Endothelial cell of umbilical vein (primary cell): ENCODE data around the gene VEPH1. TPM values are rescaled to one million over a fixed set of nuclear protein-coding genes. Genes with fewer than 3 reads are reported as not detected.

Experiments used
- BruUV-seq: library from RNA; stranded (reverse); fragments of 400-500 nt; replicated peaks from 2 replicates; lab custom pipeline; 2021; lab: Mats Ljungman, UMichigan
- CTCF ChIA-PET: fragments of 300-600, 350-600 bp; sonication (Branson Sonifier 250); formaldehyde crosslinking; loops from one replicate; lab custom pipeline; 2021; ENCODE audit warnings: antibody characterized with exemption, inconsistent platforms; lab: Charles Lee
- POLR2A ChIA-PET: fragments of 300-600, 350-600 bp; sonication (Branson Sonifier 250); formaldehyde crosslinking; loops from one replicate; lab custom pipeline; 2021; ENCODE audit warnings: antibody characterized with exemption, inconsistent platforms; lab: Charles Lee
- DNase-seq: peaks from one replicate; pipeline ENCODE4 v3.0.0-alpha.2; 2011; ENCODE audit warnings: low read depth, low spot score
- FAIRE-seq: peaks from 2 replicates; lab custom pipeline; 2011; peaks lifted over from hg19 to GRCh38; lab: Jason Lieb, UNC
- H2AFZ ChIP-seq: 2 replicates; pipeline ENCODE4 v1.6.0; 2012; ENCODE audit warnings: low read depth, low read length, control low read depth, inconsistent platforms
- H3K27ac ChIP-seq: 2 replicates; pipeline ENCODE4 v1.5.1; 2011; ENCODE audit warnings: low read depth, mild to moderate bottlenecking, control low read depth, low read length, moderate library complexity; ENCODE audit not compliant: insufficient read depth
- H3K27me3 ChIP-seq, 2 experiments: 2 replicates each; pipeline versions ENCODE4 v1.6.0 to v1.6.1; 2011; ENCODE audit warnings: low read length in 2 of 2, mixed read lengths in 1 of 2; ENCODE audit not compliant: control insufficient read depth in 2 of 2, insufficient read depth in 2 of 2
- H3K36me3 ChIP-seq, 2 experiments: 2 replicates in 1 of 2; 3 replicates in 1 of 2; pipeline ENCODE4 v1.5.1; 2011; ENCODE audit warnings: low read length in 2 of 2, mild to moderate bottlenecking in 1 of 2, moderate library complexity in 1 of 2; ENCODE audit not compliant: control insufficient read depth in 2 of 2, insufficient read depth in 2 of 2; ENCODE audit errors: extremely low read depth in 1 of 2
- H3K4me1 ChIP-seq: 3 replicates; pipeline ENCODE4 v1.5.1; 2011; ENCODE audit warnings: mild to moderate bottlenecking, low read length; ENCODE audit not compliant: control insufficient read depth, insufficient read depth; ENCODE audit errors: extremely low read depth
- H3K4me2 ChIP-seq: 2 replicates; pipeline ENCODE4 v1.6.1; 2011; ENCODE audit warnings: low read length, control low read depth, mixed read lengths; ENCODE audit not compliant: insufficient read depth
- H3K4me3 ChIP-seq, 3 experiments: fragments of 200-600 bp in 1 of 3; sonication (generic), shearing (Covaris generic) in 1 of 3; replicated peaks in 1 of 3; 2 replicates each; pipeline ENCODE4 v1.5.1; 2011 to 2016; ENCODE audit warnings: control low read depth in 3 of 3, low read length in 3 of 3, mild to moderate bottlenecking in 2 of 3, inconsistent platforms in 1 of 3, low read depth in 1 of 3, moderate library complexity in 1 of 3; ENCODE audit not compliant: insufficient read depth in 1 of 3
- H3K79me2 ChIP-seq: 2 replicates; pipeline ENCODE4 v1.6.0; 2012; ENCODE audit warnings: low read length, inconsistent platforms; ENCODE audit not compliant: control insufficient read depth, insufficient read depth
- H3K9ac ChIP-seq: replicated peaks from 2 replicates; pipeline ENCODE3; 2011; ENCODE audit warnings: low read length, control low read depth; ENCODE audit not compliant: insufficient read depth; ENCODE audit errors: extremely low read depth
- H3K9me1 ChIP-seq: replicated peaks from 3 replicates; pipeline ENCODE4 v1.6.0; 2011; ENCODE audit warnings: mild to moderate bottlenecking, low read length; ENCODE audit not compliant: control insufficient read depth, insufficient read depth; ENCODE audit errors: extremely low read depth
- H3K9me3 ChIP-seq: replicated peaks from 2 replicates; pipeline ENCODE4 v1.5.1; 2012; ENCODE audit warnings: low read length, inconsistent platforms; ENCODE audit not compliant: control insufficient read depth, insufficient read depth
- H4K20me1 ChIP-seq: replicated peaks from 2 replicates; pipeline ENCODE3; 2011; ENCODE audit warnings: mild to moderate bottlenecking, low read length; ENCODE audit not compliant: control insufficient read depth, insufficient read depth; ENCODE audit errors: extremely low read depth
- EZH2 ChIP-seq: IDR thresholded peaks from 2 replicates; pipeline ENCODE4 v1.6.1; 2012; ENCODE audit warnings: borderline replicate concordance, low read depth, mild to moderate bottlenecking, moderate library complexity, low read length, inconsistent platforms; ENCODE audit not compliant: severe bottlenecking
- FOS ChIP-seq: IDR thresholded peaks from 2 replicates; pipeline ENCODE4 v1.6.1; 2011; ENCODE audit warnings: mild to moderate bottlenecking, low read length, moderate library complexity, borderline replicate concordance; ENCODE audit not compliant: insufficient read depth
- GATA2 ChIP-seq: IDR thresholded peaks from 2 replicates; pipeline ENCODE4 v1.7.0; 2011; ENCODE audit warnings: low read depth, mild to moderate bottlenecking, moderate library complexity, mixed read lengths, low read length; ENCODE audit not compliant: insufficient read length, insufficient read depth
- JUN ChIP-seq: IDR thresholded peaks from 2 replicates; pipeline ENCODE4 v1.6.1; 2011; ENCODE audit warnings: borderline replicate concordance, low read depth; ENCODE audit not compliant: insufficient read length, insufficient read depth
- MYC ChIP-seq: IDR thresholded peaks from one replicate; pipeline ENCODE4 v1.6.1; 2011; ENCODE audit warnings: mild to moderate bottlenecking, low read depth, low read length
- POLR2A ChIP-seq: IDR thresholded peaks from 2 replicates; pipeline ENCODE4 v1.6.1; 2012; ENCODE audit warnings: low read depth, mild to moderate bottlenecking, control low read depth, low read length
- POLR2AphosphoS5 ChIP-seq: IDR thresholded peaks from 2 replicates; pipeline ENCODE4 v1.6.1; 2012; ENCODE audit warnings: low read depth, mild to moderate bottlenecking, control low read depth, low read length, moderate library complexity; ENCODE audit not compliant: insufficient read depth
- dilution Hi-C: fragments of 300-500 bp; cut with MboI; formaldehyde crosslinking; loops from one replicate; pipeline ENCODE4 v1.15.0; 2019; ENCODE audit warnings: low sequenced_read_pairs; ENCODE audit not compliant: extremely low pct_ligation_motif_present
- intact Hi-C: fragments of 100-400 bp; cut with micrococcal nuclease; formaldehyde crosslinking; loops from one replicate; pipeline ENCODE4 v1.10.0; 2022
- polyA plus RNA-seq, 4 experiments: library from polyadenylated mRNA; depleted of rRNA in 3 of 4; stranded (reverse) in 3 of 4; unstranded in 1 of 4; fragments of >200 nt; gene quantifications; 2 replicates each; pipeline versions ENCODE4 v1.2.1 to v1.2.3, GENCODE V29; 2011 to 2012; ENCODE audit warnings: missing spikeins in 1 of 4
- total RNA-seq: library from RNA; stranded (reverse); gene quantifications from 2 replicates; pipeline ENCODE4 v1.2.3, GENCODE V29; 2021
- TF ChIP-seq, protein P1 (sequence below), 2 donors: IDR thresholded peaks; 1 replicate in 1 of 2; 2 replicates in 1 of 2; pipeline ENCODE4 v1.5.1; 2011; ENCODE audit warnings: low read length in 2 of 2, mild to moderate bottlenecking in 2 of 2, moderate library complexity in 2 of 2, control low read depth in 1 of 2, inconsistent platforms in 1 of 2, low read depth in 1 of 2; ENCODE audit not compliant: insufficient read depth in 1 of 2; ENCODE audit errors: extremely low read depth in 1 of 2
- TF ChIP-seq, protein P2 (sequence below): IDR thresholded peaks from 2 replicates; pipeline ENCODE4 v1.6.1; 2011; ENCODE audit not compliant: insufficient read depth, insufficient read length

VEPH1 gene
- total and polyA plus RNA-seq, 2 donors (not counting 3 experiments of a cell fraction or from before 2014, with no cell fraction given) = 42.9 to 136 TPM

DNA sequence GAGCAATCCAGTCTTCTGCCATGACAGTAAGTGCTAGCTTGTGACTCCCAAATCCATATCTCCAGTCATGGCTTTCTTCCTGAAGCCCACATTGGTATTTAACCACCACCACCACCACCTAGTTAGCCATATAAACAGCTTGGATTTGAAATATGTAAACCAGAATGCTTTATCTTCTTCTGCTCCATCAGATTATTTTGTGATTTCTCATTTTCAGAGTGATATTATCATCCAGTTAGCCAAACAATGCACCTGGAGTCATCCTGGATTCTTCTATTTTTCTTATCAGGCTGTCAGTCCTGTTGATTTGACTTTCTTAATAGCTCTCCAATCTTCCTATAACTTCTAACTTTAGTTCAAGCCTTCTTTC lies 190.9 kb downstream of the VEPH1 start:
- no TSS peak for BruUV-seq
- H3K4me2 ChIP-seq = no peak overlapping the region
- DNase-seq (no peak), FAIRE-seq (no peak)
- CTCF ChIA-PET = interaction anchor here (0.8 to 1.5 kb wide), 3 partner anchors 9 to 108 kb away, joined by 3 to 6 read pairs (median 4); no protein-coding TSS in a partner anchor
- intact Hi-C loops (no loop called here), dilution Hi-C loops (no loop called here)
- H3K27ac ChIP-seq = no peak overlapping the region
- no peaks in the 10 kb centered on the region for H3K9me3 ChIP-seq
- H4K20me1 ChIP-seq = no peaks in the 10 kb centered on the region
- peaks cover 0 to 4% of the 10 kb centered on the region in 2 experiments for H3K36me3 ChIP-seq
- POLR2A ChIA-PET = no interaction called here
- no peak overlapping the region for H3K9ac ChIP-seq
- H3K79me2 ChIP-seq = no peaks in the 10 kb centered on the region
- H3K9me1 ChIP-seq = no peaks in the 10 kb centered on the region
- no peak overlapping the region for H3K4me3 ChIP-seq
- TF ChIP-seq JUN = no peak
- TF ChIP-seq, protein P1, sequence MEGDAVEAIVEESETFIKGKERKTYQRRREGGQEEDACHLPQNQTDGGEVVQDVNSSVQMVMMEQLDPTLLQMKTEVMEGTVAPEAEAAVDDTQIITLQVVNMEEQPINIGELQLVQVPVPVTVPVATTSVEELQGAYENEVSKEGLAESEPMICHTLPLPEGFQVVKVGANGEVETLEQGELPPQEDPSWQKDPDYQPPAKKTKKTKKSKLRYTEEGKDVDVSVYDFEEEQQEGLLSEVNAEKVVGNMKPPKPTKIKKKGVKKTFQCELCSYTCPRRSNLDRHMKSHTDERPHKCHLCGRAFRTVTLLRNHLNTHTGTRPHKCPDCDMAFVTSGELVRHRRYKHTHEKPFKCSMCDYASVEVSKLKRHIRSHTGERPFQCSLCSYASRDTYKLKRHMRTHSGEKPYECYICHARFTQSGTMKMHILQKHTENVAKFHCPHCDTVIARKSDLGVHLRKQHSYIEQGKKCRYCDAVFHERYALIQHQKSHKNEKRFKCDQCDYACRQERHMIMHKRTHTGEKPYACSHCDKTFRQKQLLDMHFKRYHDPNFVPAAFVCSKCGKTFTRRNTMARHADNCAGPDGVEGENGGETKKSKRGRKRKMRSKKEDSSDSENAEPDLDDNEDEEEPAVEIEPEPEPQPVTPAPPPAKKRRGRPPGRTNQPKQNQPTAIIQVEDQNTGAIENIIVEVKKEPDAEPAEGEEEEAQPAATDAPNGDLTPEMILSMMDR (IDR thresholded peaks at IDR 0.05; ENCODE audit: extremely low read depth in 1 of 2, insufficient read depth in 1 of 2, low read depth in 1 of 2, low read length in 2 of 2) = no peak
- no peak for TF ChIP-seq POLR2AphosphoS5
- no peak for TF ChIP-seq GATA2
- TF ChIP-seq FOS = no peak
- no peak for TF ChIP-seq MYC
- TF ChIP-seq POLR2A = no peak
- TF ChIP-seq, protein P2, sequence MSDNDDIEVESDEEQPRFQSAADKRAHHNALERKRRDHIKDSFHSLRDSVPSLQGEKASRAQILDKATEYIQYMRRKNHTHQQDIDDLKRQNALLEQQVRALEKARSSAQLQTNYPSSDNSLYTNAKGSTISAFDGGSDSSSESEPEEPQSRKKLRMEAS = no peak
- TF ChIP-seq EZH2 = no peak
- H3K4me1 ChIP-seq = no peaks in the 10 kb centered on the region
- H2AFZ ChIP-seq = no peak overlapping the region
- no peaks in the 10 kb centered on the region for H3K27me3 ChIP-seq
